HepG2 (cell line): ENCODE results near the gene TMEM117. TPM values are rescaled to one million over a fixed set of nuclear protein-coding genes. Genes with fewer than 3 reads are reported as not detected.

Source experiments
- ATAC-seq: fragments of 200-7000 bp; cut with Tn5 transposase; 3 replicates; pipeline ENCODE4 v1.9.1; 2020; ENCODE audit warnings: mild to moderate bottlenecking, moderate library complexity
- BruUV-seq: library from RNA; stranded (reverse); fragments of 400-500 nt; replicated peaks from 2 replicates; lab custom pipeline; 2021; lab: Mats Ljungman, UMichigan
- CTCF ChIA-PET: fragments of 300-600 bp; formaldehyde crosslinking; extraction: SDS; loops from one replicate; lab custom pipeline; 2021; ENCODE audit warnings: low total read pairs, inconsistent platforms, low intra/inter-chr PET ratio; lab: Yijun Ruan, JAX
- POLR2A ChIA-PET: fragments of 350-600 bp; sonication (Branson Sonifier 250); formaldehyde crosslinking; loops from one replicate; lab custom pipeline; 2020; ENCODE audit warnings: antibody characterized with exemption, inconsistent platforms; lab: Yijun Ruan, JAX
- DNase-seq: peaks from one replicate; pipeline ENCODE4 v3.0.0-alpha.2; 2015; ENCODE audit warnings: low spot score
- FAIRE-seq: peaks from 3 replicates; lab custom pipeline; 2011; peaks lifted over from hg19 to GRCh38; lab: Jason Lieb, UNC
- H2AFZ ChIP-seq: one replicate; pipeline ENCODE4 v1.6.1; 2011; ENCODE audit warnings: low read length, inconsistent platforms
- H3K27ac ChIP-seq: fragments of 300-600 bp; 3 replicates; pipeline ENCODE4 v1.8.0; 2011; ENCODE audit warnings: mixed run types, mild to moderate bottlenecking, mixed read lengths, low read length, inconsistent platforms; ENCODE audit not compliant: insufficient read depth; ENCODE audit errors: extremely low read length
- H3K27me3 ChIP-seq, 2 experiments: fragments of 200-600 bp in 1 of 2; 2 replicates in 1 of 2; 3 replicates in 1 of 2; pipeline versions ENCODE4 v1.6.0 to v1.8.0; 2011; ENCODE audit warnings: low read length in 2 of 2, mild to moderate bottlenecking in 2 of 2, moderate library complexity in 2 of 2, inconsistent platforms in 1 of 2; ENCODE audit not compliant: insufficient read depth in 2 of 2, control insufficient read depth in 1 of 2
- H3K36me3 ChIP-seq, 2 experiments: fragments of 200-600 bp in 1 of 2; replicated peaks in 1 of 2; 2 replicates in 1 of 2; 3 replicates in 1 of 2; pipeline versions ENCODE4 v1.5.1 to v1.8.0; 2011; ENCODE audit warnings: low read length in 2 of 2, inconsistent platforms in 1 of 2; ENCODE audit not compliant: insufficient read depth in 2 of 2, control insufficient read depth in 1 of 2
- H3K4me1 ChIP-seq: 2 replicates; pipeline ENCODE4 v1.5.1; 2012; ENCODE audit warnings: low read length, inconsistent platforms; ENCODE audit not compliant: insufficient read depth
- H3K4me2 ChIP-seq: 2 replicates; pipeline ENCODE4 v1.6.0; 2011; ENCODE audit warnings: low read depth, low read length, inconsistent platforms
- H3K4me3 ChIP-seq, 3 experiments: fragments of 200-600 bp in 1 of 3; sonication (generic), shearing (Covaris generic) in 1 of 3; replicated peaks in 1 of 3; 2 replicates each; pipeline ENCODE4 v1.5.1; 2011 to 2016; ENCODE audit warnings: low read length in 3 of 3, inconsistent platforms in 2 of 3, low read depth in 2 of 3, mild to moderate bottlenecking in 2 of 3, control low read depth in 1 of 3, mixed read lengths in 1 of 3; ENCODE audit not compliant: insufficient read depth in 1 of 3
- H3K79me2 ChIP-seq: one replicate; pipeline ENCODE4 v1.6.1; 2011; ENCODE audit warnings: low read length, inconsistent platforms; ENCODE audit not compliant: insufficient read depth
- H3K9ac ChIP-seq: 2 replicates; pipeline ENCODE4 v1.6.0; 2011; ENCODE audit warnings: mild to moderate bottlenecking, low read depth, low read length, inconsistent platforms; ENCODE audit not compliant: insufficient read depth
- H3K9me3 ChIP-seq: 2 replicates; pipeline ENCODE4 v1.5.1; 2012; ENCODE audit warnings: mild to moderate bottlenecking, low read length
- H4K20me1 ChIP-seq: 2 replicates; pipeline ENCODE4 v1.6.0; 2011; ENCODE audit warnings: inconsistent platforms, mild to moderate bottlenecking, low read length, moderate library complexity; ENCODE audit not compliant: insufficient read depth
- ATF3 ChIP-seq: sonication (generic); formaldehyde crosslinking; IDR thresholded peaks from 2 replicates; pipeline ENCODE4 v1.4.0; 2020; ENCODE audit warnings: missing genetic modification reagents
- MZF1 ChIP-seq: sonication (generic); formaldehyde crosslinking; IDR thresholded peaks from 2 replicates; pipeline ENCODE4 v1.8.1; 2023; ENCODE audit warnings: mild to moderate bottlenecking, missing genetic modification reagents, borderline replicate concordance
- SOX6 ChIP-seq, 2 experiments: fragments of 450-650 bp in 1 of 2; sonication (generic) in 1 of 2; formaldehyde crosslinking in 1 of 2; IDR thresholded peaks; 2 replicates each; pipeline versions ENCODE4 v1.4.0 to v1.6.1; 2017 to 2020; ENCODE audit warnings: antibody characterized with exemption in 1 of 2, mild to moderate bottlenecking in 1 of 2, missing genetic modification reagents in 1 of 2
- ZNF383 ChIP-seq: sonication (generic); formaldehyde crosslinking; IDR thresholded peaks from 2 replicates; pipeline ENCODE4 v1.4.0; 2020; ENCODE audit warnings: missing genetic modification reagents, mild to moderate bottlenecking, borderline replicate concordance
- WGBS: methylation state at CpG from one replicate; pipeline ENCODE4 v1.1.6; 2017; ENCODE audit warnings: low lambda C conversion rate; 5-methylcytosine and 5-hydroxymethylcytosine counted together
- in situ Hi-C: cut with HindIII; loops from 2 replicates; pipeline ENCODE4 v1.10.0; 2017; ENCODE audit warnings: low pct_unique_long_range_greater_than_20kb; ENCODE audit not compliant: extremely low pct_ligation_motif_present
- intact Hi-C: fragments of 100-400 bp; cut with micrococcal nuclease; formaldehyde crosslinking; loops from one replicate; pipeline ENCODE4 v1.10.0; 2022; ENCODE audit not compliant: unreplicated experiment
- polyA plus RNA-seq, 8 experiments: library from polyadenylated mRNA; depleted of rRNA in 3 of 8; stranded (reverse) in 7 of 8; unstranded in 1 of 8; fragments of >200 nt; fragmentation: Illumina TruSeq in 4 of 8; extraction: Trizol in 4 of 8; gene quantifications; 2 replicates each; pipeline versions ENCODE4 v1.2.1 to v1.2.3, GENCODE V29; 2011 to 2016; ENCODE audit warnings: low read depth in 4 of 8, missing spikeins in 1 of 8, mixed read lengths in 1 of 8; ENCODE audit not compliant: insufficient read depth in 1 of 8
- total RNA-seq, 5 experiments: library from RNA; depleted of rRNA; stranded (reverse); fragments of >200 nt; fragmentation: Illumina TruSeq; extraction: Trizol; gene quantifications; 2 replicates each; pipeline ENCODE4 v1.2.3, GENCODE V29; 2016; ENCODE audit warnings: low read depth in 1 of 5
- TF ChIP-seq, protein P1 (sequence below): sonication (generic); formaldehyde crosslinking; IDR thresholded peaks from 2 replicates; pipeline ENCODE4 v1.4.0; 2020; ENCODE audit warnings: low read depth, mild to moderate bottlenecking, missing genetic modification reagents
- TF ChIP-seq, protein P2 (sequence below): IDR thresholded peaks from 2 replicates; pipeline ENCODE4 v1.6.1; 2016; ENCODE audit warnings: low read depth, missing genetic modification reagents, missing compliant biosample characterization

The TMEM117 gene
- total and polyA plus RNA-seq, 2 of the 13 experiments (the other 11 are each of a cell fraction or from before 2014, with no cell fraction given): 2.8 to 8.5 TPM

DNA sequence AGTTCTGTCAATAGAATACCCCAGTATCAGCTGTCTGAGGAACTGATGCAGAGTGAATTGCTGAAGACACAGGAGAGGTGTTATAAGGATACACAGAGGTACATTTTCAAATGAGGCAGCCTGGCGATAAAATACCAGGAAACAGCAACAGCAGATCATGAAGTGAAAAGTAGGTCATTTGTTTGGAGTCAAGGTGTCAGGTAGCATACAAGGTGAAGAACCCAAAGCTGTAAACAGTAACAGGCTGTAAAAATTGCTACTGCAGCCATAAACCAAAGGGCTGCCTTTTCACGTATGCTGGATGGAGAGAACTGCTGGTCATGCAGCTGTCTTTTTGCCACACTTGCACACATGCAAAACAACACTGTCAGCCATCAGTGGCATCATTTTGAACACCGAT lies 20.5 kb upstream of the TMEM117 start:
- DNase-seq (no peak), FAIRE-seq (no peak), ATAC-seq (no peak)
- H2AFZ ChIP-seq: no peak overlapping the region
- H3K27ac ChIP-seq: no peak overlapping the region
- ChIA-PET CTCF (no interaction called here), POLR2A (interaction anchor here (1.4 kb wide), 1 partner anchor 10 kb away, joined by 4 read pairs; the partner anchor contains the start of gene TWF1)
- no peak overlapping the region for H3K4me2 ChIP-seq
- no peaks in the 10 kb centered on the region for H3K36me3 ChIP-seq
- intact Hi-C loops (no loop called here), in situ Hi-C loops (no loop called here)
- TF ChIP-seq ZNF383 (CRISPR knock-in tag) (no peak), SOX6 (IDR thresholded peaks at IDR 0.05) (no peak), SOX6 (CRISPR knock-in tag; IDR thresholded peaks at IDR 0.05) (no peak), ATF3 (CRISPR knock-in tag) (no peak), MZF1 (no peak)
- TF ChIP-seq, protein P1, sequence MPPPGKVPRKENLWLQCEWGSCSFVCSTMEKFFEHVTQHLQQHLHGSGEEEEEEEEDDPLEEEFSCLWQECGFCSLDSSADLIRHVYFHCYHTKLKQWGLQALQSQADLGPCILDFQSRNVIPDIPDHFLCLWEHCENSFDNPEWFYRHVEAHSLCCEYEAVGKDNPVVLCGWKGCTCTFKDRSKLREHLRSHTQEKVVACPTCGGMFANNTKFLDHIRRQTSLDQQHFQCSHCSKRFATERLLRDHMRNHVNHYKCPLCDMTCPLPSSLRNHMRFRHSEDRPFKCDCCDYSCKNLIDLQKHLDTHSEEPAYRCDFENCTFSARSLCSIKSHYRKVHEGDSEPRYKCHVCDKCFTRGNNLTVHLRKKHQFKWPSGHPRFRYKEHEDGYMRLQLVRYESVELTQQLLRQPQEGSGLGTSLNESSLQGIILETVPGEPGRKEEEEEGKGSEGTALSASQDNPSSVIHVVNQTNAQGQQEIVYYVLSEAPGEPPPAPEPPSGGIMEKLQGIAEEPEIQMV (CRISPR knock-in tag): no peak
- TF ChIP-seq, protein P2, sequence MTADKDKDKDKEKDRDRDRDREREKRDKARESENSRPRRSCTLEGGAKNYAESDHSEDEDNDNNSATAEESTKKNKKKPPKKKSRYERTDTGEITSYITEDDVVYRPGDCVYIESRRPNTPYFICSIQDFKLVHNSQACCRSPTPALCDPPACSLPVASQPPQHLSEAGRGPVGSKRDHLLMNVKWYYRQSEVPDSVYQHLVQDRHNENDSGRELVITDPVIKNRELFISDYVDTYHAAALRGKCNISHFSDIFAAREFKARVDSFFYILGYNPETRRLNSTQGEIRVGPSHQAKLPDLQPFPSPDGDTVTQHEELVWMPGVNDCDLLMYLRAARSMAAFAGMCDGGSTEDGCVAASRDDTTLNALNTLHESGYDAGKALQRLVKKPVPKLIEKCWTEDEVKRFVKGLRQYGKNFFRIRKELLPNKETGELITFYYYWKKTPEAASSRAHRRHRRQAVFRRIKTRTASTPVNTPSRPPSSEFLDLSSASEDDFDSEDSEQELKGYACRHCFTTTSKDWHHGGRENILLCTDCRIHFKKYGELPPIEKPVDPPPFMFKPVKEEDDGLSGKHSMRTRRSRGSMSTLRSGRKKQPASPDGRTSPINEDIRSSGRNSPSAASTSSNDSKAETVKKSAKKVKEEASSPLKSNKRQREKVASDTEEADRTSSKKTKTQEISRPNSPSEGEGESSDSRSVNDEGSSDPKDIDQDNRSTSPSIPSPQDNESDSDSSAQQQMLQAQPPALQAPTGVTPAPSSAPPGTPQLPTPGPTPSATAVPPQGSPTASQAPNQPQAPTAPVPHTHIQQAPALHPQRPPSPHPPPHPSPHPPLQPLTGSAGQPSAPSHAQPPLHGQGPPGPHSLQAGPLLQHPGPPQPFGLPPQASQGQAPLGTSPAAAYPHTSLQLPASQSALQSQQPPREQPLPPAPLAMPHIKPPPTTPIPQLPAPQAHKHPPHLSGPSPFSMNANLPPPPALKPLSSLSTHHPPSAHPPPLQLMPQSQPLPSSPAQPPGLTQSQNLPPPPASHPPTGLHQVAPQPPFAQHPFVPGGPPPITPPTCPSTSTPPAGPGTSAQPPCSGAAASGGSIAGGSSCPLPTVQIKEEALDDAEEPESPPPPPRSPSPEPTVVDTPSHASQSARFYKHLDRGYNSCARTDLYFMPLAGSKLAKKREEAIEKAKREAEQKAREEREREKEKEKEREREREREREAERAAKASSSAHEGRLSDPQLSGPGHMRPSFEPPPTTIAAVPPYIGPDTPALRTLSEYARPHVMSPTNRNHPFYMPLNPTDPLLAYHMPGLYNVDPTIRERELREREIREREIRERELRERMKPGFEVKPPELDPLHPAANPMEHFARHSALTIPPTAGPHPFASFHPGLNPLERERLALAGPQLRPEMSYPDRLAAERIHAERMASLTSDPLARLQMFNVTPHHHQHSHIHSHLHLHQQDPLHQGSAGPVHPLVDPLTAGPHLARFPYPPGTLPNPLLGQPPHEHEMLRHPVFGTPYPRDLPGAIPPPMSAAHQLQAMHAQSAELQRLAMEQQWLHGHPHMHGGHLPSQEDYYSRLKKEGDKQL: no peak
- H3K9ac ChIP-seq: no peak overlapping the region
- no peaks in the 10 kb centered on the region for H4K20me1 ChIP-seq
- H3K27me3 ChIP-seq: no peaks in the 10 kb centered on the region
- no peaks in the 10 kb centered on the region for H3K9me3 ChIP-seq
- WGBS: 52% methylated on average over 3 of the region's 3 CpGs
- no peaks in the 10 kb centered on the region for H3K79me2 ChIP-seq
- H3K4me1 ChIP-seq: no peaks in the 10 kb centered on the region
- no TSS peak for BruUV-seq
- no peak overlapping the region for H3K4me3 ChIP-seq
